ENCODE measurements around the gene PKN1. TPM values are rescaled to one million over a fixed set of nuclear protein-coding genes. Genes with fewer than 3 reads are reported as not detected.

The PKN1 gene
- total RNA-seq (2014; rRNA removed; shearing (Covaris generic)) = 128 and 139 TPM in 2 replicates
- polyA plus RNA-seq (2016; fragmentation: Nextera tagmentation; extraction: Ambion mirVana) = 47.2 and 56.4 TPM in 2 replicates

- Histone ChIP-seq H3K27me3 (replicated peaks; ENCODE audit: insufficient read depth) (no peaks in the 10 kb centered on the region), H3K4me1 (ENCODE audit: insufficient read depth) (peaks cover 14% of the 10 kb centered on the region), H3F3A (ENCODE audit: insufficient read depth) (peaks cover 16% of the 10 kb centered on the region), H3K9me3 (ENCODE audit: low read depth) (no peaks in the 10 kb centered on the region), H3K4me3 (peak within 1 kb of the TSS; percentile 82), H3K36me3 (ENCODE audit: low read depth) (no peaks in the 10 kb centered on the region), H3K4me2 (ENCODE audit: unreplicated experiment) (peak within 1 kb of the TSS; percentile 72), H3K9ac (peak within 1 kb of the TSS; percentile 90), H3K9me2 (ENCODE audit: insufficient read depth) (no peaks in the 10 kb centered on the region), H3K79me2 (ENCODE audit: insufficient read depth) (peaks cover 44% of the 10 kb centered on the region), H4K20me1 (ENCODE audit: insufficient read depth) (no peaks in the 10 kb centered on the region), H3K27ac (peak within 1 kb of the TSS; percentile 75), H2AFZ (peak within 1 kb of the TSS; percentile 79)
- in situ Hi-C loops (cut with MboI) = no loop called here
- no peak for TF ChIP-seq EZH2phosphoT487 (IDR thresholded peaks at IDR 0.05; ENCODE audit: insufficient read depth, low read depth)
- TF ChIP-seq EZH2 (IDR thresholded peaks at IDR 0.05; ENCODE audit: insufficient read depth, poor library complexity, severe bottlenecking) = no peak
- 5 to 29% methylated on average over 9 to 69 of the region's 85 CpGs for WGBS, 2 experiments (ENCODE audit: low coverage in 1 of 2, low lambda C conversion rate in 2 of 2, missing lambda C conversion rate in 2 of 2)
- peak; percentile 75 for DNase-seq
Observed at GRCh38 chr19:14432791-14433553, at the start of gene PKN1. Gene PKN1 (plus strand): TSS chr19:14433306. CDS start chr19:14433522, 216 bp downstream.

GRCh38 chr19:14383661-14384555, 49.2 kb upstream of the PKN1 start:
- Histone ChIP-seq H3K4me3 (peak overlapping the region; percentile 66), H3K27ac (peak overlapping the region; percentile 47), H3K9me2 (ENCODE audit: insufficient read depth) (no peaks in the 10 kb centered on the region), H3K27me3 (replicated peaks; ENCODE audit: insufficient read depth) (no peaks in the 10 kb centered on the region), H2AFZ (peak overlapping the region; percentile 62), H3K79me2 (ENCODE audit: insufficient read depth) (peaks cover 66% of the 10 kb centered on the region), H3K4me1 (ENCODE audit: insufficient read depth) (peaks cover 26% of the 10 kb centered on the region), H3K4me2 (ENCODE audit: unreplicated experiment) (peak overlapping the region; percentile 81), H4K20me1 (ENCODE audit: insufficient read depth) (no peaks in the 10 kb centered on the region), H3K9me3 (ENCODE audit: low read depth) (no peaks in the 10 kb centered on the region), H3K9ac (peak overlapping the region; percentile 93), H3F3A (ENCODE audit: insufficient read depth) (0 out of 2 replicates have a peak, but pooled peaks cover 8% of the 10 kb centered on the region), H3K36me3 (ENCODE audit: low read depth) (no peaks in the 10 kb centered on the region)
- DNase-seq = peak; percentile 88
- in situ Hi-C loops (cut with MboI) = no loop called here
- WGBS, 2 experiments (ENCODE audit: low coverage in 1 of 2, low lambda C conversion rate in 2 of 2, missing lambda C conversion rate in 2 of 2) = 8 to 9% methylated on average over 8 to 10 of the region's 10 CpGs
- no peak for TF ChIP-seq EZH2 (IDR thresholded peaks at IDR 0.05; ENCODE audit: insufficient read depth, poor library complexity, severe bottlenecking)
- no peak for TF ChIP-seq EZH2phosphoT487 (IDR thresholded peaks at IDR 0.05; ENCODE audit: insufficient read depth, low read depth)

- H3K4me3 ChIP-seq = no peak overlapping the region
- H3K79me2 ChIP-seq (ENCODE audit: insufficient read depth) = peaks cover 66% of the 10 kb centered on the region
- no peaks in the 10 kb centered on the region for H3K36me3 ChIP-seq (ENCODE audit: low read depth)
- H3K9me3 ChIP-seq (ENCODE audit: low read depth) = no peaks in the 10 kb centered on the region
- 93 to 94% methylated on average over 9 to 11 of the region's 11 CpGs for WGBS, 2 experiments (ENCODE audit: low coverage in 1 of 2, low lambda C conversion rate in 2 of 2, missing lambda C conversion rate in 2 of 2)
- H3K27ac ChIP-seq = no peak overlapping the region
- no peak overlapping the region for H2AFZ ChIP-seq
- in situ Hi-C loops (cut with MboI) = no loop called here
- H3F3A ChIP-seq (ENCODE audit: insufficient read depth) = 0 out of 2 replicates have a peak, but pooled peaks cover 3% of the 10 kb centered on the region
- peaks cover 26% of the 10 kb centered on the region for H3K4me1 ChIP-seq (ENCODE audit: insufficient read depth)
- TF ChIP-seq EZH2 (IDR thresholded peaks at IDR 0.05; ENCODE audit: insufficient read depth, poor library complexity, severe bottlenecking) (no peak), EZH2phosphoT487 (IDR thresholded peaks at IDR 0.05; ENCODE audit: insufficient read depth, low read depth) (no peak)
- no peak for DNase-seq
- H3K9ac ChIP-seq = no peak overlapping the region
- H3K27me3 ChIP-seq (replicated peaks; ENCODE audit: insufficient read depth) = no peaks in the 10 kb centered on the region
- H4K20me1 ChIP-seq (ENCODE audit: insufficient read depth) = no peaks in the 10 kb centered on the region
- no peak overlapping the region for H3K4me2 ChIP-seq (ENCODE audit: unreplicated experiment)
- no peaks in the 10 kb centered on the region for H3K9me2 ChIP-seq (ENCODE audit: insufficient read depth)
Observed at GRCh38 chr19:14385492-14385891, 47.6 kb upstream of the PKN1 start.

- Histone ChIP-seq H3K9me3 (ENCODE audit: low read depth) (no peaks in the 10 kb centered on the region), H3K4me2 (ENCODE audit: unreplicated experiment) (no peak overlapping the region), H2AFZ (no peak overlapping the region), H3K9me2 (ENCODE audit: insufficient read depth) (no peaks in the 10 kb centered on the region), H3K9ac (no peak overlapping the region), H3K36me3 (ENCODE audit: low read depth) (peaks cover 7% of the 10 kb centered on the region; the same call in 1 of the 2 replicates), H4K20me1 (ENCODE audit: insufficient read depth) (no peaks in the 10 kb centered on the region), H3K27me3 (replicated peaks; ENCODE audit: insufficient read depth) (no peaks in the 10 kb centered on the region), H3F3A (ENCODE audit: insufficient read depth) (no peaks in the 10 kb centered on the region), H3K4me3 (no peak overlapping the region), H3K27ac (no peak overlapping the region), H3K4me1 (ENCODE audit: insufficient read depth) (no peaks in the 10 kb centered on the region), H3K79me2 (ENCODE audit: insufficient read depth) (peaks cover 25% of the 10 kb centered on the region)
- no peak for TF ChIP-seq EZH2 (IDR thresholded peaks at IDR 0.05; ENCODE audit: insufficient read depth, poor library complexity, severe bottlenecking)
- no peak for TF ChIP-seq EZH2phosphoT487 (IDR thresholded peaks at IDR 0.05; ENCODE audit: insufficient read depth, low read depth)
- DNase-seq = no peak
- 93 to 95% methylated on average over 5 of the region's 5 CpGs for WGBS, 2 experiments (ENCODE audit: low coverage in 1 of 2, low lambda C conversion rate in 2 of 2, missing lambda C conversion rate in 2 of 2)
- in situ Hi-C loops (cut with MboI) = no loop called here
Observed at GRCh38 chr19:14390548-14390947, 42.6 kb upstream of the PKN1 start.

Measured in GM23248 (cell line).